PFSK-1 (cell line): ENCODE measurements around the gene BRCA2.

Experiments used
- FOXP2 ChIP-seq: optimal IDR thresholded peaks from 2 replicates; pipeline ENCODE3; 2011; ENCODE audit warnings: borderline replicate concordance, control low read depth, inconsistent platforms; ENCODE audit not compliant: insufficient read depth; ENCODE audit errors: extremely low read length, extremely low read depth
- POLR2AphosphoS5 ChIP-seq: IDR thresholded peaks from 2 replicates; pipeline ENCODE4 v1.6.1; 2012; ENCODE audit warnings: low read depth, mild to moderate bottlenecking, control low read depth, low read length, moderate library complexity
- REST ChIP-seq, 2 experiments: IDR thresholded peaks; 2 replicates each; pipeline versions ENCODE4 v1.6.1 to v1.8.0; 2011 to 2012; ENCODE audit warnings: low read depth in 2 of 2, low read length in 2 of 2, control low read depth in 1 of 2, inconsistent platforms in 1 of 2, mild to moderate bottlenecking in 1 of 2, moderate library complexity in 1 of 2; ENCODE audit not compliant: insufficient read depth in 1 of 2
- SIN3A ChIP-seq: IDR thresholded peaks from 2 replicates; pipeline ENCODE4 v1.6.1; 2012; ENCODE audit warnings: mild to moderate bottlenecking, low read length, moderate library complexity, borderline replicate concordance; ENCODE audit not compliant: insufficient read depth
- TAF1 ChIP-seq: IDR thresholded peaks from 2 replicates; pipeline ENCODE4 v1.6.1; 2012; ENCODE audit warnings: low read length, control low read depth, borderline replicate concordance; ENCODE audit not compliant: insufficient read depth

DNA sequence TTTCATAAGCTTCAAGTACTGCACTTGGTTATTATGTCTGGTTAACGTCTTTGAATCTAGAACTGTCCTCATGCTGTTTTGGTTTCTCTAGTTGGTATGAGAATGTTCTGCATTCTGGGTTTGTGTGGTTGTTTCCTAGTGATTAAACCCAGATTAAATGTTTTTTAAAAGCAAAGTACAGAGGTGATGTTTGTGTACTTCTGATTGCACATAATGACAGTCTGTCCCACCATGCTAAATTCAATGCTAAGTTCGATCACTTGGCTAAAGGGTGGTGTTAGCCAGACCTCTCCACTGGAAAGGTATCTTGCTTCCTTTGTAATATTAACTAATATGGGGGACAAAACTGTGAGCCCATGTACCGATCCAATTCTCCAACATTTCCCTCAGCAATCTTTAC, 98.0 kb downstream of the BRCA2 start:
- TF ChIP-seq POLR2AphosphoS5 (no peak), REST (IDR thresholded peaks at IDR 0.05; ENCODE audit: insufficient read depth in 1 of 2, low read depth in 2 of 2, low read length in 2 of 2) (no peak), TAF1 (no peak), SIN3A (no peak), FOXP2 (no peak)
